ENCODE measurements around the gene TIGD1. TPM values are rescaled to one million over a fixed set of nuclear protein-coding genes. Genes with fewer than 3 reads are reported as not detected.

Gene TIGD1
- total RNA-seq, 5 donors from 2014 or later (not counting 1 experiment from before 2014, with no cell fraction given): 15.6 to 20.4 (median 16.9) TPM

DNA sequence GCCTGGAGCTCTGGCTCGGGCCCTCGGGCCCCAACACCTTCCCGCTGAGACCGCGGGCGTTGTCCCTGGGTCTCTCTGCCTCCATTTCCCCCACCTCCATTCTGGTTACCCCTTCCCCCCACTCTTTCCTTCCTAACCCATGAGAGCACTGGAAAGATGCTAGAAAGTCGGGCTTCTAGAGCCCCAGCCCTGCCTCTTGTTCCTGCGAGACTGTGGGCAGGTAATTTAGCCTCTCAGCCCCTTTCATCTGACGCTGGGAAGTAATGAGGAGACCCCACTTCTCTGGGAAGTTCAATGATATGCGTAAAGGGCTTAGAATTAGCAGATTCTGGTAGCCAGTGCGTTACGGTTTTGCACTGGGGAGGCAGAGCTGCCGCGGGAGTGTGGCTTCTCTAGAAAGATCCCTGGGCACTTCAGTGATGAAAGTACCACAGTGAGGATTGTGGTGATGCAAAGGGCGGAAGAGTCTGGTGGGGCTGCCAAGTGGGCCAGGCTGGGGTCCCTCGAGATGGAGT is 46.5 kb downstream of the TIGD1 start:
- 7% methylated on average over 14 of the region's 16 CpGs for WGBS (ENCODE audit: insufficient coverage)
- Histone ChIP-seq H3K4me3 (ENCODE audit: control insufficient read depth in 1 of 2, extremely low read depth in 1 of 2, low read length in 1 of 2) (peak overlapping the region in 1 of 2 donors; percentile 27), H3K9me3 (no peaks in the 10 kb centered on the region), H3K27ac (ENCODE audit: low read length) (no peak overlapping the region), H3K36me3 (ENCODE audit: control insufficient read depth in 2 of 2, extremely low read depth in 1 of 2, insufficient read depth in 1 of 2, low read length in 1 of 2) (no peaks in the 10 kb centered on the region), H3K27me3 (replicated peaks in 1 of 2; ENCODE audit: control insufficient read depth in 2 of 2, extremely low read depth in 1 of 2, insufficient read depth in 2 of 2, low read length in 1 of 2) (peaks cover 3 to 78% of the 10 kb centered on the region in 2 experiments), H3K4me1 (ENCODE audit: control insufficient read depth in 1 of 2, extremely low read depth in 1 of 2, insufficient read depth in 2 of 2, low read length in 2 of 2) (peaks cover 0 to 14% of the 10 kb centered on the region in 2 experiments)
- H3K36me3 Mint-ChIP-seq: no peaks in the 10 kb centered on the region
- ChIA-PET CTCF (no interaction called here), POLR2A (no interaction called here)
- H3K27ac Mint-ChIP-seq: no peak overlapping the region
- H3K27me3 Mint-ChIP-seq: peaks cover 33 to 65% of the 10 kb centered on the region in 2 donors
- peak overlapping the region; percentile 13 to 75 (median 34) for H3K4me3 Mint-ChIP-seq
- ATAC-seq (replicated peaks in 1 of 4) (no peak), DNase-seq (no peak)
- H3K4me1 Mint-ChIP-seq: peaks cover 6 to 12% (median 8%) of the 10 kb centered on the region in 3 donors
- no peaks in the 10 kb centered on the region for H3K9me3 Mint-ChIP-seq

DNA sequence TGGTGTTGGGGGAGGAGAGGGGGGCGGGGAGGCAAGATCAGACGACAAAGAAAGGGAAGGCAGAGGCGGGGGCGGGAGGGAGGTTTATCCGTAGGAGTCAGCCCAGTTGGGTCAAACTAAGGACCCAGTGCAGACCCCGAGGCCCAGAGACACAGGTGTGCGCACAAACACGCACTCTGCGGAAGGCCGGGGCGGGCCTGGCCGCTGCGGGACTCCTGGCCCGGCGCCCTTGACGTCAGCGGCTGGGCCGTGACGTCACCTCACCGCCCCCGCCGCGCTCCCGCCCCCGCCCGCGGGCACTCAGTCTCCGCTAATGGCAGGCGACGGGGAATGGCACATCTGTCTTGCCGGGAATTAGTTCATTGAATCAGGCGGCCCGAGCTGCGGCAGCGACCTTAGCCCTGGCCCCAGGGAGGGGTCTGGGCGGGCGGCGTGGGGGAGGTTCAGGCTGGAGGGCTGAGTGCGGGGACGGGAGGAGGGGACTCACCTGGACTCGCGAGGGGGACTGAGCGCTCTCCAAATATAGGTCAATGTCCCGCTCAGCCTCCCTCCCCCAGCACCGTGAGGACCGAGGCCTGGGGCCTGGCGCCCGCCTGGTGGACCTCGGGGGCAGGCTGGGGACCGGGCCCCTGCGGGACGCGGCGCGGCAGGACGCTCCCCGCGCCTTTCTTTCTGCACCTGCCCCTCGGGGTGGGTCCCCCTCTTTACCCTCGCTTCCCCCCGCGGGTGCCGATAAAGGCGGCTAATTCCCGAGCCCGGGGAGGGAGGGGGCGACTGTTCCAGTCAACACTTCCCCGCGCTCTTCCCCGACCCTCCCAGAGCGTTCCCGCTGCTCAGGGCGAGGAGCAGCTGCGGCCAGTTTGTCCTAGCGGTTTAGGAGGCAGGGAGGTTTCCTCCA is 47.2 kb downstream of the TIGD1 start:
- Mint-ChIP-seq H3K9me3 (no peaks in the 10 kb centered on the region), H3K27ac (no peak overlapping the region), H3K36me3 (no peaks in the 10 kb centered on the region), H3K4me1 (peaks cover 6 to 12% (median 8%) of the 10 kb centered on the region in 3 donors), H3K4me3 (peak overlapping the region; percentile 34 to 75 (median 37)), H3K27me3 (peaks cover 31 to 65% of the 10 kb centered on the region in 2 donors)
- H3K4me1 ChIP-seq (ENCODE audit: control insufficient read depth in 1 of 2, extremely low read depth in 1 of 2, insufficient read depth in 2 of 2, low read length in 2 of 2): peaks cover 0 to 14% of the 10 kb centered on the region in 2 experiments
- ChIA-PET POLR2A (no interaction called here), CTCF (no interaction called here)
- WGBS (ENCODE audit: insufficient coverage): 2% methylated on average over 49 of the region's 75 CpGs
- peak overlapping the region; percentile 10 to 27 for H3K4me3 ChIP-seq (ENCODE audit: control insufficient read depth in 1 of 2, extremely low read depth in 1 of 2, low read length in 1 of 2)
- DNase-seq (peak in 30 of 35 experiments; percentile 15 to 75 (median 42)), ATAC-seq (replicated peaks in 1 of 4) (peak in 3 of 4 experiments; percentile 39 to 85 (median 46))
- H3K36me3 ChIP-seq (ENCODE audit: control insufficient read depth in 2 of 2, extremely low read depth in 1 of 2, insufficient read depth in 1 of 2, low read length in 1 of 2): no peaks in the 10 kb centered on the region
- H3K27ac ChIP-seq (ENCODE audit: low read length): no peak overlapping the region
- peaks cover 3 to 80% of the 10 kb centered on the region in 2 experiments for H3K27me3 ChIP-seq (replicated peaks in 1 of 2; ENCODE audit: control insufficient read depth in 2 of 2, extremely low read depth in 1 of 2, insufficient read depth in 2 of 2, low read length in 1 of 2)
- H3K9me3 ChIP-seq: no peaks in the 10 kb centered on the region

DNA sequence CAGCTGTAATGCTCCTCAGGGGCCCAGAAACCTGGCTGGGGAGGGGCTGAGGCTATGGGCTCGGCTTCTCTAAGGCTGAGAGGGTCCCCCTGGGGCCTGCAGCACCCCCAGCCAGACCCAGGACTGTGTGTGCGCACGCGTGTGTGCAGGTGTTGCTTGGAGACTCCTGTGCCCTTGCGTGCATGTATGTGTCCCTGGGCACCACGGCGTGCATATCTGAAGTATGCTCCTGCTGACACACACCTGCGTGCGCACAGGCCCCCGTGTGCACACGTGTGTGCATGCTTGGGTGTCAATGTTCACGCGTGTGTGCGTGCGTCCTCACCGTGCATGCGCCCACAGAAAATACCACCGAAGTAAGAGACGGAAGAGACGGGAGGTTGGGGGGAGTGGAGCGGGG is 47.8 kb downstream of the TIGD1 start:
- Histone ChIP-seq H3K4me3 (ENCODE audit: control insufficient read depth in 1 of 2, extremely low read depth in 1 of 2, low read length in 1 of 2) (peak overlapping the region in 1 of 2 donors; percentile 17), H3K36me3 (ENCODE audit: control insufficient read depth in 2 of 2, extremely low read depth in 1 of 2, insufficient read depth in 1 of 2, low read length in 1 of 2) (no peaks in the 10 kb centered on the region), H3K4me1 (ENCODE audit: control insufficient read depth in 1 of 2, extremely low read depth in 1 of 2, insufficient read depth in 2 of 2, low read length in 2 of 2) (peaks cover 0 to 14% of the 10 kb centered on the region in 2 experiments), H3K27me3 (replicated peaks in 1 of 2; ENCODE audit: control insufficient read depth in 2 of 2, extremely low read depth in 1 of 2, insufficient read depth in 2 of 2, low read length in 1 of 2) (peaks cover 3 to 80% of the 10 kb centered on the region in 2 experiments), H3K9me3 (no peaks in the 10 kb centered on the region), H3K27ac (ENCODE audit: low read length) (no peak overlapping the region)
- Mint-ChIP-seq H3K9me3 (no peaks in the 10 kb centered on the region), H3K36me3 (no peaks in the 10 kb centered on the region), H3K27me3 (peaks cover 31 to 65% of the 10 kb centered on the region in 2 donors), H3K4me3 (peak overlapping the region; percentile 65 to 75 (median 68)), H3K4me1 (peaks cover 6 to 12% (median 8%) of the 10 kb centered on the region in 3 donors), H3K27ac (no peak overlapping the region)
- CTCF ChIA-PET: no interaction called here
- ATAC-seq (replicated peaks in 1 of 4) (peak in 3 of 4 experiments; percentile 14 to 63 (median 18)), DNase-seq (peak in 26 of 35 experiments; percentile 22 to 62 (median 38))
- POLR2A ChIA-PET: no interaction called here
- WGBS (ENCODE audit: insufficient coverage): 11% methylated on average over 11 of the region's 21 CpGs

DNA sequence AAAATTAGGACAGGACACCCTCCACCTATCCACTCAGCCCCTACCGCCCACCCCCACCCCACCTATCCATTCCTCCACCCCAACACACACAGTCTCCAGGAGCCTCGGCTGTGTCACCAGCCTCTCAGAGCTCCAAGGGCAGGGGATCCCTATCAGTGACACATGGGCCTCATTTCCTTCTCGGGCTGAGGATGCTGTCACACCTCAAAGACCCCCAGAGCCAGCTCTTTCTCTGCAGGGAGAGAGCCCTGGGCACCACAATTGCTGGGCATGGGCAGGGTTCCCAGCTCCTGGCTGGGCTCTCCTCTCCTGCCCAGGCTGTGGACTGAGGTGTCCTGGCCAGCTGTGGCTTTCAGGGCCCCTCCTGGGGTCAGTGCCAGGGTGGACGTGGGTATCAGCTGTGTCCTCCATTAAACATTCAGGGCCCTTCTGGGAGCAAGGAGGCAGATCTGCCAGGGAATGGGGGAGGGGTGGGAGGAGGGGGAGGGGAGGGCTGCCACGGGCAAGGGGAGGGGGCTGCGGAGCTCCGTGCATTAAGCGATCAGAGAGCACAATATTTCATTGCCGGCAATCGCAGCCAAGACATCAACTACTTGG is 48.5 kb downstream of the TIGD1 start:
- no peak for DNase-seq
- ATAC-seq (replicated peaks in 1 of 4): no peak
- ChIA-PET CTCF (no interaction called here), POLR2A (no interaction called here)
- Mint-ChIP-seq H3K4me1 (peaks cover 6 to 12% (median 8%) of the 10 kb centered on the region in 3 donors), H3K36me3 (no peaks in the 10 kb centered on the region), H3K27me3 (peaks cover 26 to 63% of the 10 kb centered on the region in 2 donors), H3K9me3 (no peaks in the 10 kb centered on the region), H3K4me3 (peak overlapping the region in 1 of 3 donors; percentile 75), H3K27ac (no peak overlapping the region)
- Histone ChIP-seq H3K27ac (ENCODE audit: low read length) (no peak overlapping the region), H3K36me3 (ENCODE audit: control insufficient read depth in 2 of 2, extremely low read depth in 1 of 2, insufficient read depth in 1 of 2, low read length in 1 of 2) (no peaks in the 10 kb centered on the region), H3K4me3 (ENCODE audit: control insufficient read depth in 1 of 2, extremely low read depth in 1 of 2, low read length in 1 of 2) (no peak overlapping the region), H3K27me3 (replicated peaks in 1 of 2; ENCODE audit: control insufficient read depth in 2 of 2, extremely low read depth in 1 of 2, insufficient read depth in 2 of 2, low read length in 1 of 2) (peaks cover 3 to 81% of the 10 kb centered on the region in 2 experiments), H3K4me1 (ENCODE audit: control insufficient read depth in 1 of 2, extremely low read depth in 1 of 2, insufficient read depth in 2 of 2, low read length in 2 of 2) (peaks cover 0 to 14% of the 10 kb centered on the region in 2 experiments), H3K9me3 (no peaks in the 10 kb centered on the region)
- WGBS (ENCODE audit: insufficient coverage): 75% methylated on average over 2 of the region's 10 CpGs

DNA sequence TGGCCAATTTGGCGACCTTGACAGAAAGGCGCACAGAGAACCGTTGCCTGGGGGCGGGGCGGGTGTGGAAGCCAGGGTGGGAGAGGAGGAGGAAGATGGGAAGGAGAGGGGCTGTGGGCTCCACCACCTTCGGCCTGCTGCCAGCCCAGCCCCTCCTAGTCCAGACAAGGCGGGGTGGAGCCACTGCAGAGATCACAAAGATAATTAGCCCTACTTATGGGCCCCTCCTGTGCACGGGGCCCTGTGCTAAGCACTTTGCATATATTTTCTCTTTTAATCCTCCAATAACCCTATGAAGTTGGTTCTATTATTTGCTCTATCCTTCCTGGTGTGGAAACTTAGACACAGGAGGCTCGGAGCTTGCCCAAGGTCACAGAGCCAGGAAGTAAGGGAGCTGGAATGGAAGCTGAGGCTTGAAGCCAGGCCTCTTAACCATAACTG is 49.0 kb downstream of the TIGD1 start:
- no peak overlapping the region for H3K4me3 Mint-ChIP-seq
- ATAC-seq (replicated peaks in 1 of 4) (no peak), DNase-seq (no peak)
- no peaks in the 10 kb centered on the region for H3K9me3 Mint-ChIP-seq
- WGBS (ENCODE audit: insufficient coverage): no CpG with 5 or more reads among the region's 9 CpGs
- H3K27ac Mint-ChIP-seq: no peak overlapping the region
- H3K27me3 Mint-ChIP-seq: peaks cover 26 to 61% of the 10 kb centered on the region in 2 donors
- H3K36me3 Mint-ChIP-seq: no peaks in the 10 kb centered on the region
- peaks cover 3 to 80% of the 10 kb centered on the region in 2 experiments for H3K27me3 ChIP-seq (replicated peaks in 1 of 2; ENCODE audit: control insufficient read depth in 2 of 2, extremely low read depth in 1 of 2, insufficient read depth in 2 of 2, low read length in 1 of 2)
- no peaks in the 10 kb centered on the region for H3K36me3 ChIP-seq (ENCODE audit: control insufficient read depth in 2 of 2, extremely low read depth in 1 of 2, insufficient read depth in 1 of 2, low read length in 1 of 2)
- H3K4me1 Mint-ChIP-seq: peaks cover 6 to 12% (median 8%) of the 10 kb centered on the region in 3 donors
- H3K9me3 ChIP-seq: no peaks in the 10 kb centered on the region
- ChIA-PET CTCF (no interaction called here), POLR2A (no interaction called here)
- no peak overlapping the region for H3K4me3 ChIP-seq (ENCODE audit: control insufficient read depth in 1 of 2, extremely low read depth in 1 of 2, low read length in 1 of 2)
- no peak overlapping the region for H3K27ac ChIP-seq (ENCODE audit: low read length)
- H3K4me1 ChIP-seq (ENCODE audit: control insufficient read depth in 1 of 2, extremely low read depth in 1 of 2, insufficient read depth in 2 of 2, low read length in 2 of 2): peaks cover 0 to 14% of the 10 kb centered on the region in 2 experiments

DNA sequence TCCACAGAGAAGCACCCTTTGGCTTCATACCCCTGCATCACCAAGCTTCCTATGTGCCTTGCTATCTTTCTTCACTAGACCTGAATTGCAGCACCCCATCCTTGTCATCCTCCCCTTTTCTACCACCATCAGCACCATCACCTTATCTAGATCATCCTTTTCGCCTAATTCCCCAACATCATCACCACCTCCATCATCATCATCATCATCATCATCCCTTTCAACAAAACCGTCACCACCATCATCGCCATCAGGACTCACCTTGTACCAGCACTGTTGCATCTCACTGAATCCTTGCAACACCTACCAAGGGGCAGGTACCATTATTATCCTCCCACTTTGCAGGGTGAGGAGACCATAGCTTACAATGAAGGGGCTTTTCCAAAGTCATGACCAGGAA is 51.9 kb downstream of the TIGD1 start:
- Histone ChIP-seq H3K27ac (ENCODE audit: low read length) (no peak overlapping the region), H3K9me3 (no peaks in the 10 kb centered on the region), H3K27me3 (replicated peaks in 1 of 2; ENCODE audit: control insufficient read depth in 2 of 2, extremely low read depth in 1 of 2, insufficient read depth in 2 of 2, low read length in 1 of 2) (peaks cover 0 to 60% of the 10 kb centered on the region in 2 experiments), H3K36me3 (ENCODE audit: control insufficient read depth in 2 of 2, extremely low read depth in 1 of 2, insufficient read depth in 1 of 2, low read length in 1 of 2) (no peaks in the 10 kb centered on the region), H3K4me3 (ENCODE audit: control insufficient read depth in 1 of 2, extremely low read depth in 1 of 2, low read length in 1 of 2) (no peak overlapping the region), H3K4me1 (ENCODE audit: control insufficient read depth in 1 of 2, extremely low read depth in 1 of 2, insufficient read depth in 2 of 2, low read length in 2 of 2) (peaks cover 0 to 10% of the 10 kb centered on the region in 2 experiments)
- Mint-ChIP-seq H3K9me3 (no peaks in the 10 kb centered on the region), H3K27ac (no peak overlapping the region), H3K36me3 (no peaks in the 10 kb centered on the region), H3K27me3 (peaks cover 10 to 36% of the 10 kb centered on the region in 2 donors), H3K4me3 (no peak overlapping the region), H3K4me1 (peaks cover 4 to 6% (median 6%) of the 10 kb centered on the region in 3 donors)
- ATAC-seq (replicated peaks in 1 of 4) (no peak), DNase-seq (no peak)
- POLR2A ChIA-PET: no interaction called here
- 70% methylated on average over 3 of the region's 3 CpGs for WGBS (ENCODE audit: insufficient coverage)
- CTCF ChIA-PET: no interaction called here
